ENCODE results near the gene NUBPL. TPM values are rescaled to one million over a fixed set of nuclear protein-coding genes. Genes with fewer than 3 reads are reported as not detected.
"Not testable (repeated sequence)": the region's sequence is repeated elsewhere in the genome, so short reads cannot be mapped to it uniquely, and the experiment has no call there.

NUBPL gene
- total RNA-seq, 6 donors from 2014 or later, result 3.2 to 15.2 (median 8.2) TPM

- no peaks in the 10 kb centered on the region for H3K27me3 ChIP-seq
- no peaks in the 10 kb centered on the region for H3K4me1 ChIP-seq
- H3K9me3 ChIP-seq, result no peaks in the 10 kb centered on the region
- no peak for TF ChIP-seq EP300 (IDR thresholded peaks at IDR 0.05)
- TF ChIP-seq CTCF (IDR thresholded peaks at IDR 0.05), result no peak
- no peak for TF ChIP-seq POLR2AphosphoS5 (IDR thresholded peaks at IDR 0.05)
- TF ChIP-seq POLR2A (IDR thresholded peaks at IDR 0.05), result no peak
- WGBS, 2 donors, result 74 to 94% methylated on average over 5 of the region's 5 CpGs
- no peak overlapping the region for H3K27ac ChIP-seq
- no peak overlapping the region for H3K4me3 ChIP-seq
- no peak for DNase-seq
- no peaks in the 10 kb centered on the region for H3K36me3 ChIP-seq
- ATAC-seq (ENCODE audit: low FRiP score in 2 of 2), result no peak
Measured at GRCh38 chr14:31837031-31837430, 275.8 kb downstream of the NUBPL start.

GRCh38 chr14:31842899-31843298 lies 281.7 kb downstream of the NUBPL start:
- no peaks in the 10 kb centered on the region for H3K9me3 ChIP-seq
- no peaks in the 10 kb centered on the region for H3K36me3 ChIP-seq
- DNase-seq (no peak), ATAC-seq (ENCODE audit: low FRiP score in 2 of 2) (no peak)
- H3K27me3 ChIP-seq, result no peaks in the 10 kb centered on the region
- TF ChIP-seq POLR2AphosphoS5 (IDR thresholded peaks at IDR 0.05) (no peak), EP300 (IDR thresholded peaks at IDR 0.05) (no peak), POLR2A (IDR thresholded peaks at IDR 0.05) (no peak), CTCF (IDR thresholded peaks at IDR 0.05) (no peak)
- no peak overlapping the region for H3K27ac ChIP-seq
- no peak overlapping the region for H3K4me3 ChIP-seq
- 81 to 84% methylated on average over 2 of the region's 2 CpGs for WGBS, 2 donors
- H3K4me1 ChIP-seq, result no peaks in the 10 kb centered on the region

GRCh38 chr14:31843361-31844091 lies 282.3 kb downstream of the NUBPL start:
- DNase-seq (no peak), ATAC-seq (ENCODE audit: low FRiP score in 2 of 2) (peak in 1 of 2 donors; percentile 16)
- H3K4me3 ChIP-seq, result no peak overlapping the region
- H3K4me1 ChIP-seq, result no peaks in the 10 kb centered on the region
- no peaks in the 10 kb centered on the region for H3K27me3 ChIP-seq
- H3K27ac ChIP-seq, result no peak overlapping the region
- WGBS, 2 donors, result 96 to 100% methylated on average over 1 of the region's 1 CpG
- H3K9me3 ChIP-seq, result no peaks in the 10 kb centered on the region
- no peak for TF ChIP-seq POLR2AphosphoS5 (IDR thresholded peaks at IDR 0.05)
- no peak for TF ChIP-seq EP300 (IDR thresholded peaks at IDR 0.05)
- H3K36me3 ChIP-seq, result no peaks in the 10 kb centered on the region

- ATAC-seq (ENCODE audit: low FRiP score in 2 of 2) (no peak), DNase-seq (no peak)
- TF ChIP-seq EP300 (IDR thresholded peaks at IDR 0.05) (no peak), POLR2AphosphoS5 (IDR thresholded peaks at IDR 0.05) (no peak), CTCF (IDR thresholded peaks at IDR 0.05) (no peak), POLR2A (IDR thresholded peaks at IDR 0.05) (no peak)
- Histone ChIP-seq H3K27me3 (no peaks in the 10 kb centered on the region), H3K36me3 (no peaks in the 10 kb centered on the region), H3K4me3 (no peak overlapping the region), H3K4me1 (no peaks in the 10 kb centered on the region), H3K27ac (no peak overlapping the region), H3K9me3 (no peaks in the 10 kb centered on the region)
- WGBS, 2 donors, result 90% methylated on average over 2 of the region's 2 CpGs
Measured at GRCh38 chr14:31854508-31855075, 293.4 kb downstream of the NUBPL start.

GRCh38 chr14:31855262-31855661 lies 294.1 kb downstream of the NUBPL start:
- ATAC-seq (ENCODE audit: low FRiP score in 2 of 2) (no peak), DNase-seq (no peak)
- no peak overlapping the region for H3K4me3 ChIP-seq
- H3K9me3 ChIP-seq, result no peaks in the 10 kb centered on the region
- H3K27me3 ChIP-seq, result no peaks in the 10 kb centered on the region
- H3K27ac ChIP-seq, result no peak overlapping the region
- no peaks in the 10 kb centered on the region for H3K36me3 ChIP-seq
- H3K4me1 ChIP-seq, result no peaks in the 10 kb centered on the region
- 84 to 97% methylated on average over 1 of the region's 1 CpG for WGBS, 2 donors
- TF ChIP-seq EP300 (IDR thresholded peaks at IDR 0.05), result no peak
- TF ChIP-seq POLR2AphosphoS5 (IDR thresholded peaks at IDR 0.05), result no peak
- TF ChIP-seq POLR2A (IDR thresholded peaks at IDR 0.05), result no peak
- no peak for TF ChIP-seq CTCF (IDR thresholded peaks at IDR 0.05)

- not testable (repeated sequence) for H3K36me3 ChIP-seq; DNase-seq; ATAC-seq (ENCODE audit: low FRiP score in 2 of 2); H3K4me1 ChIP-seq; H3K27me3 ChIP-seq; H3K27ac ChIP-seq; H3K9me3 ChIP-seq; H3K4me3 ChIP-seq
- WGBS, 2 donors, result 92 to 94% methylated on average over 2 of the region's 2 CpGs
Measured at GRCh38 chr14:31856003-31856402, 294.8 kb downstream of the NUBPL start.
